Smooth muscle cell (in vitro differentiated cells): ENCODE results near the gene ACSM3. TPM values are rescaled to one million over a fixed set of nuclear protein-coding genes. Genes with fewer than 3 reads are reported as not detected.
A peak's percentile ranks its signal among the peaks of the same experiment; 100 is the strongest.

Source experiments
- DNase-seq: peaks from one replicate; lab custom pipeline; 2025; ENCODE audit not compliant: unreplicated experiment; lab: John Stamatoyannopoulos, UW
- H2AFZ ChIP-seq: fragments of 200-600 bp; sonication (generic); 2 replicates; pipeline ENCODE4 v1.6.0; 2016; ENCODE audit warnings: antibody characterized with exemption, low read depth, mild to moderate bottlenecking
- H3F3A ChIP-seq: fragments of 200-600 bp; sonication (generic); 2 replicates; pipeline ENCODE4 v1.6.0; 2017; ENCODE audit warnings: antibody characterized with exemption, low read depth
- H3K27ac ChIP-seq: fragments of 200-600 bp; sonication (generic); 2 replicates; pipeline ENCODE4 v1.5.1; 2016; ENCODE audit warnings: low read depth, mild to moderate bottlenecking
- H3K27me3 ChIP-seq: fragments of 200-600 bp; sonication (generic); 2 replicates; pipeline ENCODE4 v1.6.1; 2016; ENCODE audit warnings: low read depth, mild to moderate bottlenecking
- H3K36me3 ChIP-seq: fragments of 200-600 bp; sonication (generic); 2 replicates; pipeline ENCODE4 v1.5.1; 2016; ENCODE audit warnings: low read depth
- H3K4me1 ChIP-seq: fragments of 200-600 bp; sonication (generic); 2 replicates; pipeline ENCODE4 v1.5.1; 2016; ENCODE audit warnings: low read depth
- H3K4me2 ChIP-seq: fragments of 200-600 bp; sonication (generic); 2 replicates; pipeline ENCODE4 v1.6.0; 2016; ENCODE audit warnings: mild to moderate bottlenecking
- H3K4me3 ChIP-seq: fragments of 200-600 bp; sonication (generic); 2 replicates; pipeline ENCODE4 v1.5.1; 2016; ENCODE audit warnings: mild to moderate bottlenecking
- H3K79me2 ChIP-seq: fragments of 200-600 bp; sonication (generic); 2 replicates; pipeline ENCODE4 v1.6.0; 2016; ENCODE audit warnings: low read depth, mild to moderate bottlenecking
- H3K9ac ChIP-seq: fragments of 200-600 bp; sonication (generic); 2 replicates; pipeline ENCODE4 v1.6.0; 2016; ENCODE audit warnings: low read depth
- H3K9me3 ChIP-seq: fragments of 200-600 bp; sonication (generic); replicated peaks from 2 replicates; pipeline ENCODE4 v1.5.1; 2016; ENCODE audit warnings: low read depth
- H4K20me1 ChIP-seq: fragments of 200-600 bp; sonication (generic); 2 replicates; pipeline ENCODE4 v1.6.0; 2016; ENCODE audit warnings: low read depth
- WGBS: methylation state at CpG from one replicate; pipeline ENCODE4 v1.1.7; 2016; ENCODE audit warnings: low lambda C conversion rate; 5-methylcytosine and 5-hydroxymethylcytosine counted together
- polyA plus RNA-seq: library from polyadenylated mRNA; unstranded; fragments of >200 nt; fragmentation: Nextera tagmentation; extraction: Ambion mirVana; gene quantifications from 2 replicates; pipeline ENCODE4 v1.2.1, GENCODE V29; 2016
- total RNA-seq: library from RNA; depleted of rRNA; stranded (reverse); fragments of >200 nt; gene quantifications from 2 replicates; pipeline ENCODE4 v1.2.3, GENCODE V29; 2014
- TF ChIP-seq, protein P1 (sequence below): fragments of 200-600 bp; sonication (generic); IDR thresholded peaks from 2 replicates; pipeline ENCODE4 v1.5.1; 2017; ENCODE audit warnings: borderline replicate concordance, mild to moderate bottlenecking, antibody characterized with exemption; ENCODE audit not compliant: insufficient read depth, poor library complexity, severe bottlenecking

ACSM3 gene
- total and polyA plus RNA-seq, 2 experiments from 2014 or later: 1.3 to 2.3 TPM

DNA sequence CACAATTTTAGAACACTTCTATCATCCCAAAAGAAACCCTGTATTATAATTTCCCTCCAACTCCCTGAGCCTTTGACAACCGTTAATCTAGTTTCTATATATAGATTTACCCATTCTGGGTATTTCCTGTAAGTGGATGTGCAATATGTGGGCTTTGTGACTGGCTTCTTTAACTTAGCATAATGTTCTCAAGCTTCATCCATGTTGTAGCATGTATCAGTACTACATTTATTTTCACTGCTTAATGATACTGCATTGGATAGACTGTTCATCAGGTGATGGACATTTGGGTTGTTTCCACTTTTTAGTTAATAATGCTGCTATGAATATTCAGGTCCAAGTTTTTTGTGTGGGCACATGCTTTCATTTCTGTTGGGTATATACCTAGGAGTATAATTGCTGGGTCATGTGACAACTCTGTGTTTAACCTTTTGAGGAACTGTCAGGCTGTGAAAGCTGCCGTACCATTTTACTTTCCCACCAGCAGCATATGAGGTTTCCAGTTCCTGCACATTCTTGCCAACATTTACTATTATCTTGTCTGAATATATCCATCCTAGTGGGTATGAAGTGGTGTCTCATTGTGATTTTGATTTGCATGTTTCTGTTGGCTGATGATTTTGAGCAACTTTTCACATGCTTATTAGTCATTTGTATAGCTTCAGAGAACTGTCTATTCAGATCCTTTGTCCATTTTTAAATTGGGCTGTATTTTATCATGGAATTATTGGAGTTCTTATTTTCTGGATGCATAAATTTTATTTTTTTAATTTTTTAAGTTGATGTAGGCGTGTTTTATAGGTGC lies 58.9 kb downstream of the ACSM3 start:
- Histone ChIP-seq H3F3A (no peaks in the 10 kb centered on the region), H2AFZ (no peak overlapping the region), H3K4me2 (no peak overlapping the region), H3K9me3 (no peaks in the 10 kb centered on the region), H3K36me3 (peaks cover 4% of the 10 kb centered on the region), H4K20me1 (no peaks in the 10 kb centered on the region), H3K4me1 (no peaks in the 10 kb centered on the region), H3K79me2 (no peaks in the 10 kb centered on the region), H3K9ac (no peak overlapping the region), H3K27ac (no peak overlapping the region), H3K4me3 (no peak overlapping the region), H3K27me3 (no peaks in the 10 kb centered on the region)
- WGBS: 83% methylated on average over 3 of the region's 3 CpGs
- no peak for DNase-seq
- TF ChIP-seq, protein P1, sequence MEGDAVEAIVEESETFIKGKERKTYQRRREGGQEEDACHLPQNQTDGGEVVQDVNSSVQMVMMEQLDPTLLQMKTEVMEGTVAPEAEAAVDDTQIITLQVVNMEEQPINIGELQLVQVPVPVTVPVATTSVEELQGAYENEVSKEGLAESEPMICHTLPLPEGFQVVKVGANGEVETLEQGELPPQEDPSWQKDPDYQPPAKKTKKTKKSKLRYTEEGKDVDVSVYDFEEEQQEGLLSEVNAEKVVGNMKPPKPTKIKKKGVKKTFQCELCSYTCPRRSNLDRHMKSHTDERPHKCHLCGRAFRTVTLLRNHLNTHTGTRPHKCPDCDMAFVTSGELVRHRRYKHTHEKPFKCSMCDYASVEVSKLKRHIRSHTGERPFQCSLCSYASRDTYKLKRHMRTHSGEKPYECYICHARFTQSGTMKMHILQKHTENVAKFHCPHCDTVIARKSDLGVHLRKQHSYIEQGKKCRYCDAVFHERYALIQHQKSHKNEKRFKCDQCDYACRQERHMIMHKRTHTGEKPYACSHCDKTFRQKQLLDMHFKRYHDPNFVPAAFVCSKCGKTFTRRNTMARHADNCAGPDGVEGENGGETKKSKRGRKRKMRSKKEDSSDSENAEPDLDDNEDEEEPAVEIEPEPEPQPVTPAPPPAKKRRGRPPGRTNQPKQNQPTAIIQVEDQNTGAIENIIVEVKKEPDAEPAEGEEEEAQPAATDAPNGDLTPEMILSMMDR: no peak

DNA sequence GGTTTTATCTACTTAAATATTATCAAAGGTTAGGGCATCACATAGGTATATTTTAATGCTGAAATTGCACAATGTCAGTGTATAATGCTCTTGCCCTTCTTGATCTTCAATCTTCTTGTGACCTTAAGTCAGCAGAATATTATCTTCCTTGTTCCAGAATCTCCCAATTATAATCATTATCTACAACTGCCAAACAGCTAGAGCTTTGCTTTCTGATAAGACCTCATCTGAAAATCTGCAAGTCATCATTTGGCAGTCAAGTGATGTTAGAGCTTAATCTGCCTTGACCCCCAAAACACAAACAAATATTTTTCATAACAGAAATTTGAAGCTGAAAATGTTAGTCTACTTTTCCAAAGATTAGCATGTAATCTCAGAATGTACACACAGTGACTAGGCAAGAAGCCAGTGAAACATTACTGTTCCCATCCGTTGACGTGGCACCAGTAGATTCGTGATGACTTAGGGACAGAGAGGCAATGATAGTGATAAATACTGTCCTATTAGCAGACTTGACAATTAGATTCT lies 62.3 kb downstream of the ACSM3 start:
- no peaks in the 10 kb centered on the region for H3K9me3 ChIP-seq
- no peaks in the 10 kb centered on the region for H3F3A ChIP-seq
- H2AFZ ChIP-seq: no peak overlapping the region
- H3K4me3 ChIP-seq: no peak overlapping the region
- H3K9ac ChIP-seq: no peak overlapping the region
- TF ChIP-seq, protein P1: no peak
- no peaks in the 10 kb centered on the region for H4K20me1 ChIP-seq
- H3K79me2 ChIP-seq: no peaks in the 10 kb centered on the region
- H3K27me3 ChIP-seq: no peaks in the 10 kb centered on the region
- DNase-seq: no peak
- peaks cover 4% of the 10 kb centered on the region for H3K36me3 ChIP-seq
- peak overlapping the region; percentile 40 for H3K27ac ChIP-seq
- no peaks in the 10 kb centered on the region for H3K4me1 ChIP-seq
- WGBS: 39% methylated on average over 3 of the region's 3 CpGs
- H3K4me2 ChIP-seq: peak overlapping the region; percentile 34

DNA sequence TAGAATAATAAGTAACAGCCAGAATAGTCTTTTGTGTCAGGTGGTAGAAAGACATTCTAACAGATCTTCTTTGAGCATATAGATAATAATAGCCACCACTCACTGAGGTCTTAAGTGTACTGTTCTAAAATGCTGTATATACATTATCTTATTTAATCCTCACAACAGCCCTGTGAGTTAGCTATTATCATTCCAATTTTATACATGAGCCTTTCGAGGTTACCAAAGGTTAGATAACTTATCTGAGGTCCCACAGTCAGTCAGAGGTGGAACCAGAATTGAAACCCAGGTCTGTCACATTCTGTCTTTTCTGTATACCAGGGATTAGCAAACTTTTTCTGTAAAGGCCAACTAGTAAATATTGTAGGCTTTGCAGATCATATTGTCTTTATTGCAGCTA lies 65.7 kb downstream of the ACSM3 start:
- Histone ChIP-seq H4K20me1 (no peaks in the 10 kb centered on the region), H3K27ac (no peak overlapping the region), H3K9me3 (no peaks in the 10 kb centered on the region), H2AFZ (no peak overlapping the region), H3K27me3 (no peaks in the 10 kb centered on the region), H3K4me3 (no peak overlapping the region), H3K9ac (no peak overlapping the region), H3K79me2 (no peaks in the 10 kb centered on the region), H3K4me2 (no peak overlapping the region), H3F3A (no peaks in the 10 kb centered on the region), H3K36me3 (peaks cover 4% of the 10 kb centered on the region), H3K4me1 (no peaks in the 10 kb centered on the region)
- no peak for DNase-seq
- TF ChIP-seq, protein P1: no peak
- 94% methylated on average over 1 of the region's 1 CpG for WGBS

DNA sequence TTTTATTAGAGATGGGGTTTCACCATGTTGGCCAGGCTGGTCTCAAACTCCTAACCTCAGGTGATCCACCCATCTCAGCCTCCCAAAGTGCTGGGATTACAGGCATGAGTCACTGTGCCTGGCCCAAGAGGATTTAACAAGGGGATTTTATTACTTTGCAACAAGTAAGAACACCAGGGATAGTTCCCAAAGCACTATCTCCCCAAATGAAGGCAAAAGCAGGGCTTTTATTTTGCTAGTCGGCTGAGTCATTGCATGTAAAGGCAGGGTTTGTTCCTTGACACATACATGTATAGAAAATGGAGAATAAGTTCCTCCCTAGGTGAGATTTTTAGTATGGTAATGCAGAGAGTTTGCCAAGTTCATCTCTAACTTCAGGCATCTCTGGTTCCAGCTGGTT lies 66.6 kb downstream of the ACSM3 start:
- Histone ChIP-seq H3K4me1 (no peaks in the 10 kb centered on the region), H3K27me3 (no peaks in the 10 kb centered on the region)
- no peak for DNase-seq

More for the DNA sequence above, 66.6 kb downstream of the ACSM3 start:
- no peak overlapping the region for H3K4me2 ChIP-seq
- no peak overlapping the region for H2AFZ ChIP-seq
- peaks cover 4% of the 10 kb centered on the region for H3K36me3 ChIP-seq
- H3K79me2 ChIP-seq: no peaks in the 10 kb centered on the region
- WGBS: 43% methylated on average over 1 of the region's 1 CpG
- no peak overlapping the region for H3K9ac ChIP-seq
- H3K4me3 ChIP-seq: no peak overlapping the region
- H3K9me3 ChIP-seq: no peaks in the 10 kb centered on the region
- TF ChIP-seq, protein P1: no peak
- H3F3A ChIP-seq: no peaks in the 10 kb centered on the region
- no peaks in the 10 kb centered on the region for H4K20me1 ChIP-seq
- H3K27ac ChIP-seq: no peak overlapping the region
